Endothelial cell (in vitro differentiated cells): ENCODE results near the gene RBM33. TPM values are rescaled to one million over a fixed set of nuclear protein-coding genes. Genes with fewer than 3 reads are reported as not detected.

Experiments used
- DNase-seq: peaks from one replicate; pipeline ENCODE4 v3.0.0; 2021; ENCODE audit warnings: low spot score
- H3K27ac Mint-ChIP-seq: one replicate; pipeline ENCODE4 v1.8.0; 2021; ENCODE audit warnings: mixed read lengths, inconsistent platforms; ENCODE audit not compliant: unreplicated experiment
- H3K27me3 Mint-ChIP-seq: one replicate; pipeline ENCODE4 v1.8.0; 2021; ENCODE audit warnings: mild to moderate bottlenecking, moderate library complexity, mixed read lengths, inconsistent platforms; ENCODE audit not compliant: unreplicated experiment
- H3K36me3 Mint-ChIP-seq: one replicate; pipeline ENCODE4 v1.8.0; 2021; ENCODE audit warnings: mild to moderate bottlenecking, low read depth, mixed read lengths, inconsistent platforms; ENCODE audit not compliant: unreplicated experiment
- H3K4me1 Mint-ChIP-seq: one replicate; pipeline ENCODE4 v1.8.0; 2021; ENCODE audit warnings: mild to moderate bottlenecking, mixed read lengths, inconsistent platforms; ENCODE audit not compliant: unreplicated experiment
- H3K4me3 Mint-ChIP-seq: one replicate; pipeline ENCODE4 v1.8.0; 2021; ENCODE audit warnings: mild to moderate bottlenecking, mixed read lengths, inconsistent platforms; ENCODE audit not compliant: unreplicated experiment
- H3K9me3 Mint-ChIP-seq: one replicate; pipeline ENCODE4 v1.8.0; 2021; ENCODE audit warnings: mixed read lengths, inconsistent platforms; ENCODE audit not compliant: unreplicated experiment
- total RNA-seq: library from RNA; stranded (reverse); fragmentation: NEBNext Ultra II Directional; extraction: Animal tissue kit (Norgen Biotek cat#: 25700); gene quantifications from one replicate; pipeline ENCODE4 v1.2.1, GENCODE V29; 2021; ENCODE audit not compliant: unreplicated experiment
- TF ChIP-seq, protein P1 (sequence below): fragments of 200-600 bp; sonication (generic); IDR thresholded peaks from one replicate; pipeline ENCODE4 v1.5.0; 2021; ENCODE audit warnings: antibody characterized with exemption; ENCODE audit not compliant: unreplicated experiment

The RBM33 gene
- total RNA-seq, 1 donor from 2014 or later = 65.3 TPM

DNA sequence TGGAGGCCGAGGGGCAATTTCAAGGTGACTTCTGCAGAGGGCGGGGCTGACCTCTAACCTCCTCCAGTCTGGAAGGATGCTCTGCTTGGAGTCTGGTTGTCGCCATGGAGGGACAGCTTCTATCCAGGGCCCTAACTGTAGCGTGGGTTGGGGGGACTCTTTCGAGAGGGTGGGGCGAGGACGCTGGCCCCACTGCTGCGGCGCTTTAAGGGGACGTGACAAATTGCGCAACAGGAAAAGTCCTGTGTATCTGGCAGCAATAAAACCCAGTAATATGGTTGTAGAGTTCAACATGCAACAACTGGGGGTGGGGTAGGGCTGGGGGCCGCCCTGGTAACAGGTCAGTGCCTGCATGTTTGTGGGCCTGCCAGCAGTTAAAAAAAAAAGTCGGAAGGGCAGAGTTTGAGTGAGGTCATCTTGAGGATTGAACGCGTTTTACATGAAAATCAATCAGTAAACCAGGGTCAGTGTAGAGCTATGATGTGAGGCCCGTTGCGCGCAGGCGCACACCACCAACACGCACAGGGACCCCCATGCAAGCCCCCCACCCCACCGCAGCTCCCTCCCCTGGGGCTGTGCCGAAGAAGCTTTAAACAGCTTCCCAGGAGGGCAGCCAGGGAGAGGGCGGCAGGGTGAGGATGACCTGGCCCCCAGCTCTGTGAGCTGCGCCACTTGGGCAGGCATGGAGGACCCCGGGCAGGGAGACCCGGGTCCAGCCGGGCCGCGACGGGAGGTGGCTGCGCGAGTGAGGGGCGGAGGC, 163.5 kb downstream of the RBM33 start:
- TF ChIP-seq, protein P1, sequence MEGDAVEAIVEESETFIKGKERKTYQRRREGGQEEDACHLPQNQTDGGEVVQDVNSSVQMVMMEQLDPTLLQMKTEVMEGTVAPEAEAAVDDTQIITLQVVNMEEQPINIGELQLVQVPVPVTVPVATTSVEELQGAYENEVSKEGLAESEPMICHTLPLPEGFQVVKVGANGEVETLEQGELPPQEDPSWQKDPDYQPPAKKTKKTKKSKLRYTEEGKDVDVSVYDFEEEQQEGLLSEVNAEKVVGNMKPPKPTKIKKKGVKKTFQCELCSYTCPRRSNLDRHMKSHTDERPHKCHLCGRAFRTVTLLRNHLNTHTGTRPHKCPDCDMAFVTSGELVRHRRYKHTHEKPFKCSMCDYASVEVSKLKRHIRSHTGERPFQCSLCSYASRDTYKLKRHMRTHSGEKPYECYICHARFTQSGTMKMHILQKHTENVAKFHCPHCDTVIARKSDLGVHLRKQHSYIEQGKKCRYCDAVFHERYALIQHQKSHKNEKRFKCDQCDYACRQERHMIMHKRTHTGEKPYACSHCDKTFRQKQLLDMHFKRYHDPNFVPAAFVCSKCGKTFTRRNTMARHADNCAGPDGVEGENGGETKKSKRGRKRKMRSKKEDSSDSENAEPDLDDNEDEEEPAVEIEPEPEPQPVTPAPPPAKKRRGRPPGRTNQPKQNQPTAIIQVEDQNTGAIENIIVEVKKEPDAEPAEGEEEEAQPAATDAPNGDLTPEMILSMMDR = no peak
- peaks cover 31% of the 10 kb centered on the region for H3K4me1 Mint-ChIP-seq
- peaks cover 4% of the 10 kb centered on the region for H3K36me3 Mint-ChIP-seq
- DNase-seq = no peak
- H3K27me3 Mint-ChIP-seq = peaks cover 36% of the 10 kb centered on the region
- H3K9me3 Mint-ChIP-seq = no peaks in the 10 kb centered on the region
- H3K4me3 Mint-ChIP-seq = peak overlapping the region; percentile 85
- H3K27ac Mint-ChIP-seq = peak overlapping the region; percentile 30

DNA sequence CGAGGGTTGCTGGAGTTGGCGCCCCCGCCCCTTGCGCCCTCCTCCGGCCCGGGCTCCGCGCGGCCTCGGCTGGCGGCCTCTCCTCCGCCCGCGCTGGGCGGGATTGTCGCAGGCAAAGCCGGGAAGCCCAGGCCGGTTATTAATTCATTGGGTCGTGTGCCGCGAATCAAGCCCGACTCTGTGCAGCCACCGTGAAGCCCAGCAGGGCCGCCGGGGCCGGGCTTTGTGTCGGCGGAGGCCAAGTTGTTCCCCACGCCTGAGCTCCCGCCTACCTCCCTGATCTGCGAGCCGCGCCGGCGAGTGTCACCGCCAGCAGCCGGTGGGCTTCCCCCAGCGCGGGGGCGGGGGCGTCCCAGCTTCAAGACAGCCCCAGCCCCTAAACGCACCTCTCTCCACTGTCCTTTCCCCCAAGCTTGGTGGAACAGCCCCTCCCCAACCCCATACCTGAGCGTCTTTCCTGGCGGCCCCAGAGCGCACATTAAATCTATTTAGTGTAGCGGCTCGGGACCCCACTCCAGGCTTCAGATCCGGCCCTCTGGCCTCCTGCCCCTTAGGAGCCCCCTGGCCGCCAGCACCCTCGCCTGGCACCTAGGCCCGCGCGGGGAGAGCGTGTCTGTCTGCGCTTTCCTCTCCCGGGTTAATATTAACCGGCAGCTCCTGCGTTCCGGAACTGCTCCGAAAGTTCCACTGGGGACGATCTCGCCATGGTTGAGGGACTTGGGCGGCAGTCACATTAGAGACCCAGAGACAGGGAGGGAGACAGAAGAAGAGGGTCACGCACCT, 164.3 kb downstream of the RBM33 start:
- H3K27ac Mint-ChIP-seq = no peak overlapping the region
- peaks cover 36% of the 10 kb centered on the region for H3K27me3 Mint-ChIP-seq
- H3K9me3 Mint-ChIP-seq = no peaks in the 10 kb centered on the region
- DNase-seq = peak; percentile 47
- peaks cover 4% of the 10 kb centered on the region for H3K36me3 Mint-ChIP-seq
- H3K4me1 Mint-ChIP-seq = peaks cover 29% of the 10 kb centered on the region
- TF ChIP-seq, protein P1 = no peak
- H3K4me3 Mint-ChIP-seq = peak overlapping the region; percentile 47

DNA sequence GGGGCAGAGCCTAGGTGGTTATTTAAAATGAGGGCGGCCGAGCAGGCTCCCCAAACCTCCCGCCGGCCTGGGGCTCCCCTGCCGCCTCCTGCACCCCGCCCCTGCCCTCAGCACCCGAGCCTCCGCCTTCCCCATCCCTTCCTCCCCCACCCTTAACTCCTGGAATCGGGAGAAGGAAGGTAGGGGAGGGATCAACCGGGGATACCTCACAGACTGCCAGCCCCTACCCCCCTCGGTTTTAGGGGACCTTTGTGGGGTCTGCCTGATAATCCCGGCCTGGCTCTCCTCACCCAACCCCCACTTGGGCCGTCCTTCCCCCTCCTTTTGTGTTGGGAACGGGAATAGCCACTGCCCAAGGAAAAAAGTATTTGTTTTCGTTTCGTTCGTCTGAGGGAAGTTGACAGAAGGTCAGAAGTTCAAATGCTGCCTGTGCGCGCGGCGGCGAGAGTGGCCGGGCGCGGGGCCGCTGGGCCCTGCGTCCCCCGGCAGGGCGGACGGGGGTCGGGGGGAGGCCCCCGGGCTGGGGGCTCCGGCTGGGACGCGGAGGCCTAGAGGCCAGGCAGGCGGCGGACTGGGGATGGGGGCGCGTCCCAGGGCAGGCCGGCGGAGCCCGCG, 165.0 kb downstream of the RBM33 start:
- Mint-ChIP-seq H3K4me3 (peak overlapping the region; percentile 87), H3K27me3 (peaks cover 41% of the 10 kb centered on the region), H3K4me1 (peaks cover 29% of the 10 kb centered on the region), H3K36me3 (peaks cover 4% of the 10 kb centered on the region), H3K27ac (no peak overlapping the region), H3K9me3 (no peaks in the 10 kb centered on the region)
- TF ChIP-seq, protein P1 = no peak
- DNase-seq = no peak

DNA sequence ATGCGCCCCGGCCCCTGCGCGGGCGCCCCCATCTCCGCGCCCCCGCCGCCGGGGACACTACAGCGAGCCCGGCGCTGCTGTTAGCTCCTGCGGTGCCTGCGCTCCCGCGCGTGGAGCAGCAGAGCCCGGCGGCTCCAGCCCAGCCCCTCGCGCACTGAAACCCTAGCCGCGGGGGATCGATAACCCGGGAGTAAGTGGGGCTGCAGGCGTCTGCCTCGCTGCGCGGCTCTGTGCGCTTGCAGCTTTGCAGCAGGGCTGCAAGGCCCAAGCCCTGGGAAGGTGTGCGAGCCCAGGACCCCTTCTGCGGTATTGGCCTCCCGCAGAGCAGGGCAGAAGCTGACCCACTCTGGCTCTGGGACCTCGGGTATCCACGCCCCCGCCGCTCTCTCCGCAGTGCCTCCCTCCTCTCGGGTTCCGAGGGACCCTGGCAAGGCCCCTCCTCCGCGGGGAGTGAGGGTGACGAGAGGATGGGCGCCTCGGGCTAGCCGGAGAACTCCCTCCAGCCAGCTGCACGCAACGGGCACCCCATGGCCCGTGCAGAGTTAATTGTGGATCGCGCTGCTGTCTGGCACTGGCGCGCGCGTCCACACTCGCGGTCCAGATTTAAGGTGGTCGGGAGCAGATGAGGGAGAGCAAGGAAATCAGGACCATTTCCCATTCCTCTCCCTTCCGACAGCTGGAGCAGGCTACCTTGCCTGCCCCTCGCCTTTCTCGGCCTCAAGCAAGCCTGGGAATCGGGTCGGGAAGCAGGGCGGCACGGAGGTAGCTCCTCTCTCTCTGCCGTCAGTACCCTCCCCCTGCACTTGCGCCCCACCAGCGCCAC, 165.7 kb downstream of the RBM33 start:
- H3K4me1 Mint-ChIP-seq = peaks cover 29% of the 10 kb centered on the region

More for the DNA sequence above, 165.7 kb downstream of the RBM33 start:
- Mint-ChIP-seq H3K27ac (no peak overlapping the region), H3K4me3 (peak overlapping the region; percentile 31), H3K9me3 (no peaks in the 10 kb centered on the region), H3K36me3 (peaks cover 4% of the 10 kb centered on the region), H3K27me3 (peaks cover 41% of the 10 kb centered on the region)
- TF ChIP-seq, protein P1 = no peak
- no peak for DNase-seq
